ENCODE results near the gene DYNLRB1.

DYNLRB1 gene

GRCh38 chr20:34532320-34532719 lies 16.1 kb downstream of the DYNLRB1 start:
- TF ChIP-seq ZFX (IDR thresholded peaks at IDR 0.05; ENCODE audit: borderline replicate concordance) = no peak
- no peak for TF ChIP-seq CTCF (IDR thresholded peaks at IDR 0.05)
- no peak overlapping the region for H3K27ac ChIP-seq

GRCh38 chr20:34532756-34533155 lies 16.5 kb downstream of the DYNLRB1 start:
- no peak overlapping the region for H3K27ac ChIP-seq
- TF ChIP-seq ZFX (IDR thresholded peaks at IDR 0.05; ENCODE audit: borderline replicate concordance) (no peak), CTCF (IDR thresholded peaks at IDR 0.05) (no peak)

- H3K27ac ChIP-seq = no peak overlapping the region
Measured at GRCh38 chr20:34534391-34535165, 18.4 kb downstream of the DYNLRB1 start.

GRCh38 chr20:34535301-34535840 lies 19.1 kb downstream of the DYNLRB1 start:
- H3K27ac ChIP-seq = no peak overlapping the region
- TF ChIP-seq CTCF (IDR thresholded peaks at IDR 0.05) = no peak

More at GRCh38 chr20:34534391-34535165, 18.4 kb downstream of the DYNLRB1 start:
- TF ChIP-seq ZFX (IDR thresholded peaks at IDR 0.05; ENCODE audit: borderline replicate concordance) (no peak), CTCF (IDR thresholded peaks at IDR 0.05) (no peak)

- TF ChIP-seq CTCF (IDR thresholded peaks at IDR 0.05) (no peak), ZFX (IDR thresholded peaks at IDR 0.05; ENCODE audit: borderline replicate concordance) (no peak)
- H3K27ac ChIP-seq = no peak overlapping the region
Measured at GRCh38 chr20:34535857-34536256, 19.6 kb downstream of the DYNLRB1 start.

- H3K27ac ChIP-seq = no peak overlapping the region
- TF ChIP-seq ZFX (IDR thresholded peaks at IDR 0.05; ENCODE audit: borderline replicate concordance) = no peak
- TF ChIP-seq CTCF (IDR thresholded peaks at IDR 0.05) = peak; percentile 62
Measured at GRCh38 chr20:34536798-34537394, 20.7 kb downstream of the DYNLRB1 start.

GRCh38 chr20:34537651-34538050 lies 21.4 kb downstream of the DYNLRB1 start:
- H3K27ac ChIP-seq = no peak overlapping the region
- TF ChIP-seq ZFX (IDR thresholded peaks at IDR 0.05; ENCODE audit: borderline replicate concordance) = no peak
- no peak for TF ChIP-seq CTCF (IDR thresholded peaks at IDR 0.05)

All from 22Rv1 (cell line).